A673 (cell line): Measurements from ENCODE around the gene HOXC10. TPM values are rescaled to one million over a fixed set of nuclear protein-coding genes. Genes with fewer than 3 reads are reported as not detected.

Source experiments
- BruUV-seq: library from RNA; stranded (reverse); fragments of 400-500 nt; replicated peaks from 2 replicates; lab custom pipeline; 2021; lab: Mats Ljungman, UMichigan
- CTCF ChIA-PET: fragments of 300-600 bp; sonication (Branson Sonifier 250); formaldehyde crosslinking; loops from one replicate; lab custom pipeline; 2022; ENCODE audit warnings: antibody characterized with exemption; lab: Charles Lee
- POLR2A ChIA-PET: fragments of 300-600 bp; sonication (Branson Sonifier 250); formaldehyde crosslinking; loops from one replicate; lab custom pipeline; 2022; ENCODE audit warnings: antibody characterized with exemption; ENCODE audit not compliant: low non-redundant PET; lab: Charles Lee
- DNase-seq: peaks from one replicate; pipeline ENCODE4 v3.0.0-alpha.2; 2015; ENCODE audit warnings: low spot score
- H3K27ac ChIP-seq: fragments of 200-600 bp; sonication (generic); 2 replicates; pipeline ENCODE4 v1.5.1; 2016; ENCODE audit warnings: mixed run types, low read depth, mild to moderate bottlenecking, mixed read lengths, antibody characterized with exemption, low read length; ENCODE audit not compliant: poor library complexity, severe bottlenecking
- H3K27me3 ChIP-seq: fragments of 200-600 bp; sonication (generic); replicated peaks from 2 replicates; pipeline ENCODE4 v1.6.1; 2017; ENCODE audit warnings: mixed run types, low read depth, mild to moderate bottlenecking, mixed read lengths, antibody characterized with exemption, low read length; ENCODE audit not compliant: insufficient read depth, poor library complexity
- H3K36me3 ChIP-seq: fragments of 200-600 bp; sonication (generic); 2 replicates; pipeline ENCODE4 v1.6.1; 2016; ENCODE audit warnings: mixed run types, mild to moderate bottlenecking, mixed read lengths, antibody characterized with exemption, low read length; ENCODE audit not compliant: insufficient read depth, poor library complexity, severe bottlenecking
- H3K4me1 ChIP-seq: fragments of 200-600 bp; sonication (generic); 2 replicates; pipeline ENCODE4 v1.6.1; 2017; ENCODE audit warnings: mixed run types, mild to moderate bottlenecking, mixed read lengths, antibody characterized with exemption, low read length; ENCODE audit not compliant: insufficient read depth, poor library complexity, severe bottlenecking
- H3K4me3 ChIP-seq: fragments of 200-600 bp; sonication (generic); 2 replicates; pipeline ENCODE4 v1.5.1; 2016; ENCODE audit warnings: low read depth, mixed run types, mild to moderate bottlenecking, mixed read lengths, low read length; ENCODE audit not compliant: poor library complexity, severe bottlenecking
- H3K9me3 ChIP-seq: fragments of 200-600 bp; sonication (generic); 2 replicates; pipeline ENCODE4 v1.6.1; 2016; ENCODE audit warnings: mixed run types, low read depth, mild to moderate bottlenecking, mixed read lengths, antibody characterized with exemption, low read length; ENCODE audit not compliant: poor library complexity, severe bottlenecking
- EZH2 ChIP-seq: fragments of 200-600 bp; sonication (generic); IDR thresholded peaks from 2 replicates; pipeline ENCODE4 v1.6.1; 2017; ENCODE audit warnings: borderline replicate concordance, low read depth, mild to moderate bottlenecking, mixed read lengths, antibody characterized with exemption, low read length; ENCODE audit not compliant: poor library complexity, severe bottlenecking
- intact Hi-C: fragments of 100-400 bp; cut with micrococcal nuclease; formaldehyde crosslinking; loops from one replicate; pipeline ENCODE4 v1.10.0; 2022; ENCODE audit not compliant: unreplicated experiment
- total RNA-seq: library from RNA; stranded (reverse); gene quantifications from 2 replicates; pipeline ENCODE4 v1.2.3, GENCODE V29; 2021
- TF ChIP-seq, protein P1 (sequence below): fragments of 300-800, 200-600 bp; sonication (generic); conservative IDR thresholded peaks from 2 replicates; pipeline ENCODE4 v1.5.1; 2017; ENCODE audit warnings: low read depth, mild to moderate bottlenecking, antibody characterized with exemption, low read length, moderate library complexity, mixed read lengths

The HOXC10 gene
- total RNA-seq, 1 experiment from 2014 or later, result 27.8 TPM

DNA sequence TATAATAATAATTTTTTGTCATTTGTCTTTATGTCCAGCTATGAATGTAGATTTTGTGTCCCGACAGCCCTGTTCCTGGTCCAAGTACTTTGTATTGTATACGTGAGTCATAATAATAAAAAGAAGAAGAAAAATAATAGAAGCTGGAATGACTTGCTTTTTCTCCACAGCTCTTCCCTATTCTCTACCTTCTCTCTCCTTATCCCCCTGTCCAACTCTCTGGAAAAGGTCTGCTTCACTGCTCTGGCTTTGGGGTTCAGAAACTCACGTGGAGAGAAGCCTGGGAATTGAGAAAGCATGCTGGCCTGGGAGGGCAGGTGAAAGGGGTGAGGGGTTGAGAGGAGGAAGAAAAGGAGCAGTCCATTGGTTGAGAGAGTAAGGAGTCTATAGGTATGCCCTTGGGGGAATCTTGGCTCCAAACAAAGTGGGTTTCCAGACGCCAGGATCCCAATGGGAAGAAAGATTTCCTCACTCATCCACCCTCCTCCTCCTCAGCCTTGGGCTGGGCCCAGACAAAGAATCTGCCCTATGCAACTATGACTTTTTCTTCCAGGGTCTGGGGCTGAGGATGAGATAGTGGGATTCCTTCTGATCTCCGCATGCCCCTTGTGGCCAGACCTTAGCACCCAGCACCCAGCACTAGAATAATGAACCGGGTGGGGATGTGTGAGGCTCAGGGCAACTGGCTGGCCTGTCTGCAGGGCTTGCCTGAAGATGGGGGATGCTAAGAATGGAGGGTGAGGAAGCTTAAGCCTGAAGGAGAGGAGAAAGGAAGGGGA lies 27.9 kb downstream of the HOXC10 start:
- POLR2A ChIA-PET, result no interaction called here
- DNase-seq, result no peak
- Histone ChIP-seq H3K36me3 (no peaks in the 10 kb centered on the region), H3K27me3 (no peaks in the 10 kb centered on the region), H3K4me1 (peaks cover 52% of the 10 kb centered on the region), H3K27ac (peak overlapping the region; percentile 25), H3K9me3 (no peaks in the 10 kb centered on the region), H3K4me3 (no peak overlapping the region)
- CTCF ChIA-PET, result no interaction called here
- TF ChIP-seq EZH2, result no peak
- TF ChIP-seq, protein P1, sequence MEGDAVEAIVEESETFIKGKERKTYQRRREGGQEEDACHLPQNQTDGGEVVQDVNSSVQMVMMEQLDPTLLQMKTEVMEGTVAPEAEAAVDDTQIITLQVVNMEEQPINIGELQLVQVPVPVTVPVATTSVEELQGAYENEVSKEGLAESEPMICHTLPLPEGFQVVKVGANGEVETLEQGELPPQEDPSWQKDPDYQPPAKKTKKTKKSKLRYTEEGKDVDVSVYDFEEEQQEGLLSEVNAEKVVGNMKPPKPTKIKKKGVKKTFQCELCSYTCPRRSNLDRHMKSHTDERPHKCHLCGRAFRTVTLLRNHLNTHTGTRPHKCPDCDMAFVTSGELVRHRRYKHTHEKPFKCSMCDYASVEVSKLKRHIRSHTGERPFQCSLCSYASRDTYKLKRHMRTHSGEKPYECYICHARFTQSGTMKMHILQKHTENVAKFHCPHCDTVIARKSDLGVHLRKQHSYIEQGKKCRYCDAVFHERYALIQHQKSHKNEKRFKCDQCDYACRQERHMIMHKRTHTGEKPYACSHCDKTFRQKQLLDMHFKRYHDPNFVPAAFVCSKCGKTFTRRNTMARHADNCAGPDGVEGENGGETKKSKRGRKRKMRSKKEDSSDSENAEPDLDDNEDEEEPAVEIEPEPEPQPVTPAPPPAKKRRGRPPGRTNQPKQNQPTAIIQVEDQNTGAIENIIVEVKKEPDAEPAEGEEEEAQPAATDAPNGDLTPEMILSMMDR, result peak; percentile 32; the same call in 1 of the 2 replicates
- intact Hi-C loops, result no loop called here
- BruUV-seq, result no TSS peak

DNA sequence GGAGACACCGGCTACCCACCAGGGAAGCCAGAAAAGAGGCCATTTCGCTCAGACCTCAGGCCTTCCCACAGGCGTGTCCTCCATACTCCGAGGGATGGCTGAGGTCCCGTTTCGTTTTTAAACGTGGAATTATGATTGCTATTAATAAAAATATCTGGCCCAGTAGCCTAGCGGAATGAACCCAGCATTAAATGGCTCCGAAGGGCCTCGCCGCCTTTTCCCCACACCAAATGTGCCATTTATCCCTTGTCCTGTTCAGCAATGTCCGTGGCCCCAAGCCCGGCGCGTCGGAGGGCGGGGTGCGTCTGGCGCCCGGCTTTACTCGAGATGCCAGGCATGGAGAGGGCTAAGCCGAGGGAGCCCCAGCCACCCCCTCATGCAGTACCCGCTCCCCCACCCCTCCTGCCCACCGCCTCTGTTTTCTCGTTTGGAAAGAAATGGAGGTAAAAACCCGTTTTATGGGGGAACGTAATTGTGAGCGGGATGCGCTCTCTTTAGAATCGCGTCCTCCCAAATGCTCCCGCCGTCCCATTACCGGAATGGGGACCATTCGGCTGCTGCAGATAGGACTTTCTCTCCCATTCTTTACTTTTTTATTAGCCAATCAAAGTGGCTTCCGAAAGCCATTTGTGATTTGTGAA lies 29.6 kb downstream of the HOXC10 start:
- ChIA-PET POLR2A (no interaction called here), CTCF (interaction anchor here (1.7 kb wide), 1 partner anchor 18 kb away, joined by 6 read pairs; the partner anchor contains the start of gene HOXC5)
- no TSS peak for BruUV-seq
- TF ChIP-seq EZH2, result no peak
- TF ChIP-seq, protein P1, result no peak
- H3K9me3 ChIP-seq, result no peaks in the 10 kb centered on the region
- H3K36me3 ChIP-seq, result no peaks in the 10 kb centered on the region
- intact Hi-C loops, result no loop called here
- H3K4me1 ChIP-seq, result peaks cover 54% of the 10 kb centered on the region
- H3K27me3 ChIP-seq, result no peaks in the 10 kb centered on the region
- H3K27ac ChIP-seq, result peak overlapping the region; percentile 64
- H3K4me3 ChIP-seq, result peak overlapping the region; percentile 24
- DNase-seq, result no peak

- TF ChIP-seq, protein P1, result no peak
- no peak for TF ChIP-seq EZH2
- H3K27me3 ChIP-seq, result no peaks in the 10 kb centered on the region
- no peak for DNase-seq
- H3K4me1 ChIP-seq, result peaks cover 52% of the 10 kb centered on the region
- no peaks in the 10 kb centered on the region for H3K36me3 ChIP-seq
- ChIA-PET CTCF (interaction anchor here (1.7 kb wide), 1 partner anchor 17 kb away, joined by 6 read pairs; the partner anchor contains the start of gene HOXC5), POLR2A (no interaction called here)
- H3K4me3 ChIP-seq, result peak overlapping the region; percentile 68
- intact Hi-C loops, result no loop called here
- no peaks in the 10 kb centered on the region for H3K9me3 ChIP-seq
- no TSS peak for BruUV-seq
- peak overlapping the region; percentile 97 for H3K27ac ChIP-seq
These were observed 30.3 kb downstream of the HOXC10 start for GRCh38 chr12:54015018-54015931.
